Urothelium cell line (cell line): Measurements from ENCODE around the gene VPS13D.
"Not testable (repeated sequence)": the region's sequence is repeated elsewhere in the genome, so short reads cannot be mapped to it uniquely, and the experiment has no call there.

Experiments used
- DNase-seq: peaks from one replicate; pipeline ENCODE4 v3.0.0; 2011; ENCODE audit warnings: low spot score, mixed read lengths
- FAIRE-seq: peaks from 2 replicates; lab custom pipeline; 2011; peaks lifted over from hg19 to GRCh38; lab: Jason Lieb, UNC

VPS13D gene

DNA sequence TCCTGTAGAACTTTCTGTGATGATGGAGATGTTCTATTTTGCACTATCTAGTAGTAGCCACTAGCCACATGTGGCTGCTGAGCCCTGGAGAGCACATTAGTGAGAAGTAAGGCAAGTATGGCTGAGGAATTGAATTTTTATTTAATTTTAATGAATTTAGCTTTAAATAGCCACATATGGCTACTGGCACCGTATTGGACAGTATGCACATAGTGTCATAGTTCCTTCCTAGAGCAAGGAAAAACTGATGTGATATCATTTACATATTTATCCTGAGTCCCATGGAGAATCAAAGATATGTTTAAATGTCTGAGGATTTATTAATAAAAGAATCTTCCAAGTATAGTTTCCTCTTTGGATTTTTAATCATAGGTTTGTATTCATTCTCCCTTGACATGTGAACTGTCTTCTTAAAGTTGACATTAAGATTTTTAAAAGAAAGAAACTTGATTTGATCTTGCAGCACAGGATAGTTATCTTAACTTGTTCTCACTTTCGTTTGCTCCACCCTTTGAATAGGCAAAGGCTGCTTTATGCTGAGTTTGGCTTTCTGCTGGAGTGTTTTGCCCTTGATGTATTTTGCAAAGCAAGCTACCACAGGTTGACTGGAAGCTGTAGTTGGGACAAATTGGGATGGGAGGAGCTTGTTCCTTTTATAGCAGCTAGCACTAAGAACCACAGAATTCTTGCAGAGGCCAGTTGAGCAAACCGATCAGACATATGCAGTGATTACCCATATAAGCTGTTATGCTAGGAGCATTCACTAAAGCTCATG is 129.7 kb downstream of the VPS13D start:
- no peak for DNase-seq
- FAIRE-seq = no peak

DNA sequence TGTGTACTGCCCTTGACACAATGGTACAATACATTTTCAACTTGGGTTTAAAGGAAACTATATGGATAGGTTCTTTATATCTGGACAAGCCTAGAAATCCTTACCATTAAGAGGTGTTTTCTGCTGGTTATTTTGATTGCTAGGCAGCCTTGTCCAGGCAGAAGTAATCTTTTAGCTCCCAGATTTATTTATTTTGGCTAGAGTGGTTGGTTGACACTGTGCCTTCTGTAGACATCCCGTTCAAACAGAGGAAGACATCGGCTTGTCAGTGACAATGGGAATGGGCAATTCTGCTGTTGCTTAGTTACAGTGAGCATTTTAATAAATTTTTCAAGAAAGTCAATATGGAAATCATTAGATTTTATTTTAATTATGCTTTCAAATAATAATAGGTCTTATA is 138.8 kb downstream of the VPS13D start:
- DNase-seq = no peak
- FAIRE-seq = no peak

DNA sequence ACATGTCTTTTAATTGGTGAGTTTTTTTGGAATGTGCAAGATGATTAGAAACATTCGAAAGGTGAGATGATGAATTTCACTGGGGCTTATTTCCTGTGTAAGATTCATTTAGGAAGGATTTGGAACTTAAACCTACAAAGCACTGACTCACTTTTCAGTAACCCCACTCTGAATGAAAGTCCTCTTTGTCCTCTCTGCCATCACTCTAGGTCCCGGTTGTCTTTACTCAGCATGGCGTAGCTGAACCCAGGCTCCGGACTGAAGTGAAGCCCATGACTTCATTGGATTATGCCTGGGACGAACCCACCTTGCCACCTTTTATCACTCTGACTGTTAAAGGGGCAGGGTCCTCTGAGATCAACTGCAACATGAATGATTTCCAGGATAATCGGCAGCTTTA is 139.4 kb downstream of the VPS13D start:
- DNase-seq = no peak
- no peak for FAIRE-seq

DNA sequence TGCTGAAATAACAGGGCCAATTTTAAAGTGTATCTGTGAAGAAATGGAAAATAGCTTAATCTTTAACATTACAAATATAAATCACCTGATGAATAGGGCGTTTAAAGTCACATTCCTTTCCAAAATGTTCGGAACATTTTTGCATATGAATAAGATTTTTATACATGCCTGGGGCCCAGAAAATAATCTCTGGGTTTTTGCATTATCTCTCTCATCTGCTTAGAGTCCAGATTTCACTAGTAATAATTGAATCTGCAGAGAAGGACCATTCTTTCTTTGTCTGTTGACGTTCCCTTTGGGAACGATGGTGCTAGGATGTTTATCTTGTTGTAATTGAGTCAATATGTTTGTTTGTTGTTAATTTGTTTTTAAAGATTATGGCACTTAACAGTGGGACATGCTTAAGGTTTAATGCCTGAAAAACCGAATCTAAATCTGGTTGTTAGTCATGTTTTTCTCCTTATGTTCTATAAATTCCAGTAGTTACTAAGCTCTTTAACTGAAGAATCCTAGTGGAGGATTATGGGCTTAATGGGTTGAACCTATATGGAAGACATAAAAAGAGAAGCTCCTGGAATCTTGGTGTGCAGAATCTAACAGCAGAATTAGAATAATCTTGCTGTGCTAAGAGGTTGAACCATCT is 140.6 kb downstream of the VPS13D start:
- no peak for FAIRE-seq
- no peak for DNase-seq

DNA sequence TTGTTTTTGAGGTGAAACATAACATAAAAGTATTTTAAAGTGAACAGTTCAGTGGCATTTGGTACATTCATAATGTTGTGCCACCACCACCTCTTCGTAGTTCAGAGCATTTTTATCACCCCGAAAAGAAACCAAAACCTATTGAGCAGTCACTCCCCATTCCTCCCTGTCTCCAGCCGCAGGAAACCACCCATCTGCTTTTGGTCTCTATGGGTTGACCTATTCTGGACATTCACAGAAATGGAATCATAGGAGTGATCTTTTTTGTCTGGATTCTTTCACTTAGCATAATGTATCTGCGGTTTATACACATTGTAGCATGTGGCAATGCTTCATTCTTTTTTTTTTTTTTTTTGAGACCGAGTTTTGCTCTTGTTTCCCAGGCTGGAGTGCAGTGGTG is 141.2 kb downstream of the VPS13D start:
- no peak for FAIRE-seq
- no peak for DNase-seq

DNA sequence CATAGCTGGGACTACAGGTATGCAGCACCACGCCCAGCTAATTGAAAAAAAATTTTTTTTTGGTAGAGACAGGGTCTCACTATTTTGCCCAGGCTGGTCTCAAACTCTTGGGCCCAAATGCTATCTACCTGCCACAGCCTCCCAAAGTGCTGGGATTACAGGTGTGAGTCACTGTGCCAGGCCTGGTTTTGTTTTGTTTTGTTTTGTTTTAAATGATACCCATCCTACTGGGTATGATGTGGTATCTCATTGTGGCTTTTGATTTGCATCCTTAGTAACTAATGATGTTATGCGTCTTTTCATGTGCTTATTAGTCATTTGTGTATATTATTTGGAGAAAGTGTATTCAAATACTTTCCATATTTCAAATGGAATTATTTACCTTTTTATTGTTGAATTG is 142.3 kb downstream of the VPS13D start:
- FAIRE-seq (no peak), DNase-seq (no peak)

DNA sequence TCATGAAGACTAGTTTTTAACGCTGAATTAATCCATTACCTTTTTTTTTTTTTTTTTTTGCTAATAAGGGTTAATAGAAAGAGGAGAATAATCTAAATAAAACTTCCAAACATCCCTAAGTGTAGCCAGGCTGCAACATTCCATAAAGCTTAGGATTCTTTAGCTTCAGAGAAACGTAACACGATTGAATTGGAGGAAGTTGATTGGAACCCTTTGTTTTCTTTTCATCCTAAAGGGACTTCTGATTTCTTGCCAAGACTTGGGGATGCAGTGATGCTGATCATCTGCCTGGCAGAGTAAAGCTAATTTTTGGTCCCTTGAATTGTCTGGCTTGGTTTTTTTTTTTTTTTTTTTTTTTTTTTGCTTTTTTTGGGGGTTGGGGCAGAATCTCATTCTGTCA is 142.9 kb downstream of the VPS13D start:
- no peak for FAIRE-seq
- DNase-seq = no peak

DNA sequence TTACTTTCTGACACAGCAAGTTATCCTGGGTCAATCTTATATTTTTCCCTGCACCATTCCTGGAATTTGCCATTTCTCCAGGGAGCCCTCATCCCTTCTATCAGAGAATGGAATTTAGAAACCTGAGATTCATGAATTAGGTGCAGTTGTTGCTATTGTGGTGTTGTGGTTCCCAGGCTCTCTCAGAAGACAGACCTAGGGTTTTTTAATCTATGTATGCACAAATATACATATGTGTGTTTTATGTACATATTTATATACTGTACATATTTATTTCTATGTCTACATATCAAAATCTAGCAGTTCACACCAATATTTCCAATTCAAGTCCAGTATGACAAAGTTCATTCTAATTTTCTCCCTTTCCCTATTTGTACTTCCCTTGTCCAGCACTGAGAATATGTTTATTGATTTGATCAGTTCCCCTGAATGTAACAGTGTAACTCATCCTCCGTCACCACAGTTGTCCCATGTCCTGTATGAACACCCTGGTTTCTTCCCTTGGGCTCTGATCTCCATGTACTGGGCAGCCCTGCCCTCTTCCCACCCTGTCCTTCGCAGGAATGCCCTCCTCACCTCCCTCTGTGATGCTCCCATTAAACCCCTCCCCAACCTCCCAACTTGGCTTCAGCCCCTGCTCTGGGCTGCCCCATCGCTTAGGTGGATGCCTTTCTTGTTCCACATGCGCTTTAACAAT is 145.5 kb downstream of the VPS13D start:
- DNase-seq (no peak), FAIRE-seq (no peak)

DNA sequence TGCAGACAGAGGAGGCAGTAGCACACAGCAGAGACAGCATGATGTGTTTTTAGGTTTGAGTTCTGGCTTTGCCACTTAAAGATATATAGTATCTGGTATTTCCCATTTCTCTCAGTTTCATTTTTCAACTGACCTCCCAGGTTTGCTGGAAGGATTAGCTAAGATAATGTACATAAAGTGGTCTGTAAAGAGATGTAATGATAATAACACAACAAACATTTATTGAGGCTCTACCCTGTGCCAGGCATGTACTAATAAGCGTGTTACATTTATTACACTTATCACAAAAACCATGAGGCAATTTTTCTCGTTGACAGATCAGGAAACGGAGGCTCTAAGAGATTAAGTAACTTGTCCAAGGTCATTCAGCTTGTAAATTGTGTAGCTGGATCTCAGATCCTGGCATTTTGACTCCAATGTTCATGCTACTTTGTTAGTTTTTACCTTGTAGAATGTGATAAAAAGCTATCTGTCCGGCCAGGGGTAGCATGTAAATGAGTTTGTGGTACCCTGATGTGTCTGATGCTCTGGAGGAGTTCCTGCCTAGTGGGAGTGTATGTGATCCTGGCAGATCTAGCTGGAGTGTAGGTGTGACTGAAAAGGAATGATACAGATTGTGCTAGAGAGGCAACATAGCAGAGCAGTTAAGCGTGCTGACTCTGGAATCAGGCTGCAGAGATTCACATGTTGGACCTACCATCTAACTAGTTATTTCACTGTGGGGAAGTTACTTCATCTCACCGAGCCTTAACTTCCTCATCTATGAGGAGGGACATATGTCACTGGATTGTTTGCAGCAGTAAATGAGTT is 146.6 kb downstream of the VPS13D start:
- DNase-seq (no peak), FAIRE-seq (no peak)

DNA sequence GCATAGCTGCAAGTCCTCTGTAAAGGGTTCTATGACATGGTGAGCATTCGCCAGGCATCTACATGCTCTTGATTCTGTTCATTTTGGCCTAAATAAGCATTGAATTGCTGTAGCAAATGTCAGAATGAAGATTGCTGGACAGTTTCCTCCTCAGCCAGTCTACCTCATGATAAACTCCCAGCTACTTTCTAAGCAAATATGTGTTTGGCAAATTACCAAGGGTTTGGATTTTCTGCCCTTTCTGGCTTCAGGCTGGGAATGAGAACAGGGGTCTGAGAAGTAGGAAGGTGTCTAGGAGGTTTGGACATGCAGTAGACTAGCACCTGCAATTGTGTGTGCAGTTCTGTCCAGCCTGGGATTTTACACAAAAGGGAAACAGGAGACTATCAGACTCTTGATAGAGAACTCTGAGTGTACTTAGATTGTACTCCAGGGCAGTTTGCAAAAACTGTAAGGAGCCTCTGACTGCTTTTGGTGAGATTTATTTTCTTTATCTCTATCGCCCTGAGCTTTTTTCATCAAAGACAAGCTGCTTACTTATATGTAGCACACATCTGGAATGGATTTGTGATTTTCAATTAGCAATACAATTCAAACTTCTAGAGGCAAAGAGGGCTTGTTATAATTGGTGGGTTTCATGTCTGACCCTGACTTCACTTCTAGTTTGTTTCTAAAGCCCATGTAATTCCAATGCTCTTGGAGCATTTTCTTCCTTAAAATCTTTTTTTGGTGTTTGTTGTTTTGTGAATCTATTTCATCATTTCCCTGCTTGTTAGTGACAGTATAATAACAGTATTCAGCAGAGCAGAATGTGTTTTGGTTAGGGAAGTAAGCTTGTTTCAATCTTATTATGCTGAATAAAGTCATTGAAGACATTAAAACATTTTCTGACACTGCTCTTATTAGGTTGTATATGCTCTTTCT is 150.8 kb downstream of the VPS13D start:
- no peak for DNase-seq
- FAIRE-seq = no peak

DNA sequence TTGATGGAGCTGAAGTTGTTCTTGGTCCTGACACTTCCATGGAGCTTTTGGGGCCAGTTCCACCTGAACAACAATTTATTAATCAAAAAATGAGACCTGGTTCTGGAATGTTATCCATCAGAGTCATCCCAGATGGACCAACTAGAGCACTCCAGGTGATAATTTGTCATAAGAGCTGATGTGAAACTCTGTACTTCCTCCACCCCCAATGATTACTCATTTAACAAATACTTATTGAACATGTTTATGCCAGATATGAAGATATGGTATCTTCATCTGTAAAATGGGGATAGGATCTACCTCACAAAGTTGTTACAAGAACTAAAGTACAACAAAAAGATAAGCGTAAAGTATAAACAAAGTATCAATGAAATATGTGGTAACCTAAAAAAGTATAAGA is 153.2 kb downstream of the VPS13D start:
- FAIRE-seq (no peak), DNase-seq (no peak)

DNA sequence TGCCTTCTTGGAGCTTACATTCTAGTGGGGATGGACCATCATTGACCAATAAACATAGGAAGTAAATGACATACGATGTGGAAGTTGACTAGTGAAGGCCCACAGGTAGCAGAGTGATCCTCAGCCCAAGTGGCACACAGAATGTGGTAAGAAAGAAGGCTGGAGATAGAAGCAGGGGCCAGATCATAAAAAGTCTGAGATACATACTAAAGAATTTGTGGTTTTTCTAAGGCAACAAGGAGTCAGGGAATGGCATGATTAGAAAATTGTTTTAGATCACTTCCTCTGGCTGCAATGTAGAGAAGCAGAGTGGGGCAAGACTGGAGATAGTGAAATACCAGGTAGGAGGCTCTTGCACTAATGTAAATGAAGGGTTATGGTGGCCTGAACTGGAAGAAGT is 154.0 kb downstream of the VPS13D start:
- DNase-seq (no peak), FAIRE-seq (no peak)

DNA sequence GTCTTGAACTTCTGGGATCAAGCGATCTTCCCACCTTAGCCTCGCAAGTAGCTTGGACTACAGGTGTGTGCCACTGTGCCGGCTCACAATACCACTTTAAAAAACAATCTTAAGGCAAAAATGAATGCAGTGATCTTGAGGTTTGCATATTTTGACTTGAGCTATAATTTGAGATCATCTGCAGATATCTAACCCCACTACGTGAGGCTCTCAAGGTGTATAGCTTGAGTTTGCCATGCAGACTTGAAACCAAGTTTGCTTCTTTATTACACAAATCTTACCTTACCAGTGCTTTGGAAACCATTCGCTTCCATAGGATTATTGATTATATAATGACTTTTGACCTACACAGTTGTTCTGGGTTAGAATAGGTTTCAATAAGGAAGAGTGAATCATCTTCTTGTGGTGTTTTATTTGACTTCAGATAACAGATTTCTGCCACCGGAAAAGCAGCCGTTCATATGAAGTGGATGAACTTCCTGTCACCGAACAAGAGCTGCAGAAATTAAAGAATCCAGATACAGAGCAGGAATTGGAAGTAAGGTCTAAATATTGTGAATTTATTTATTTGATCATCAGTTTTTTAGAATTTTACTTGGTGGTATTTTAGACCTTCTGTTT is 155.1 kb downstream of the VPS13D start:
- DNase-seq = no peak
- no peak for FAIRE-seq

DNA sequence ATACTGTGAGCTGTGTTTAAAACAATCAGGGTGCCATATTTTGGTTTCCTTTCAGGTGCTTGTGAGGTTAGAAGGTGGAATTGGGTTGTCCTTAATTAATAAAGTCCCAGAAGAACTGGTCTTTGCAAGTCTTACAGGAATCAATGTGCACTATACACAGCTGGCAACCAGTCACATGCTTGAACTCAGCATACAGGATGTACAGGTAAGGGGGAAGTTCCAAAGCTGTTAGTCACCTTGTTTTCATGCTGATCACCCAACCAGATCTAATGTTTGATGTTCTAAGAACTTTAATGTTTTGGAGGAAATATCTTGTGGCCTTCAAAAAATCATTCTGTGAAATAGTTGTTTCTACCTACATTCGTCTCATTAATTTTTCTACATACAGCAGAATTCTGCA is 156.3 kb downstream of the VPS13D start:
- no peak for FAIRE-seq
- no peak for DNase-seq

DNA sequence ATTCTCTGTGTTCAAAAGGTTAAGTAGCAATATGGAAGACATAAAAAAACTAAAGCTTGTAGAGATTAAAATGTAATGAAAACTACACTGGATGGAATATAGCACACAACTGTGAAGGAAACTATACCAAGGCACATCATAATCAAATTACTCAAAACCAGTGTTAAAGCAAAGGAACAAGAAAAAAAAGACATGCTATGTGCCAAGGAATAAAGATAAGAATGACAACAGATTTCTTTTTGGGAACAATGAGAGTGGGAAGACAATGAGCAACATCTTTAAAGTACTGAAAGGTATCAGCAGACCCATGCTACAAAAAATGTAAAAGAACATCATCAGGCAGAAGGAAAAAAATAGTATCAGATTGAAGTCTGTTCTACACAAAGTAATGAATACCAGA is 157.8 kb downstream of the VPS13D start:
- FAIRE-seq (no peak), DNase-seq (no peak)

DNA sequence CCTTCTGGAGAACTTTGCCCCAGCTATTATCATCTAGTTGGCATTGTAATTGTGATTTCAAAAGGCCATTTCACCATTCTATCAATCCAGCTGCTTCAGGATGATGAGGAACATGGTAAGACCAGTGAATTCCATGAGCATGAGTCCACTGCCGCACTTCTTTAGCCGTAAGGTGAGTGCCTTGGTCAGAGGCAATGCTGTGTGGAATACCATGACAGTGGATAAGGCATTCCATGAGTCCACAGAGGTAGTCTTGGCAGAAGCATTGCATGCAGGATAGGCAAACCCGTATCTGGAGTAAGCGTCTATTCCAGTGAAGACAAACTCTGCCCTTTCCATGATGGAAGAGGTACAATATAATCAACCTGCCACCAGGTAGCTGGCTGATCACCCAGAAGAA is 160.5 kb downstream of the VPS13D start:
- not testable (repeated sequence) for DNase-seq, FAIRE-seq

DNA sequence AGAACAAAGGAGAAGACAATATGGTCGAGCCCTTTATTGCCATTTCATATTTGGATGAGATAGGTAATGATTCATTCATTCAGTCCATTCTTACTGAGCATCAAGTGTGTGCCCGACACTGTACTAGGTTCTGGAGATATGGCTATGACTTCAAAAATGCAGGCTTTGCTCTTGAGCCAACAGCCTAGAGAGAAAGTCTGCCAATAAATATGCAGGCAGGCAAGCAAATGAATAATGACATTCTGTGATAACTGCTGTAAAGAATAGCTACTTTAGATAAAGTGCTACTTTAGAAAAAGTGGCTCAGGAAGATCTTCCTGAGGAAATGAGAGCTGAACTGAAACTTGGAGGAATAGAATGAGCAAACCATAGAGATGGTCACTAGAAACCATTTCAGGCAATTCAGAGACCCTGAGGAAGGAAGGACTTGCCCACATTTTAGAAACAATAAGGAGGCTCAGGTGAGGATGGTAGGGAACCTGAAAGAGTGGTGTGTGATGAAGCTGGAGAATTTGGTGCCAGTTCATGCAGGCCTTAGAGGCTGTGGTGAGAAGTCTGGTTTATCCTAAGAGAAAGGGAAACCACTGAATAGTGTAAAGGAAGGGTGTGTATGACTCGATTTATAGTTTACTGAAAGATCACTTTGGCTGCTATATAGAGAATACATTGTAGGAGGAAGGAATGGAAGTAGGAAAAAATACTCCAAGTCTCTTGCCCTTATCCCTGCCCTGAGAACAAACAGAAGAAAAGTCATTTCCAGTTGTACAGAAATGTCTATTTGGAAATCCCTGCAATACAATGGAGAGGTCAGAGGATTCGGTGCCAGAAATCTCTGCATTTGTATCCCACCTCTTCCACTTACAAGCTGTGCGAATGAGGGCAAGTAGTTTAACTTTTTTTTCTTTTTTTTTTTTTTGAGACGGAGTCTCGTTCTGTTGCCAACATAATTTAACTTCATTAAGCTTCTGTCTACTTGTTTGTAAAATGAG is 167.9 kb downstream of the VPS13D start:
- DNase-seq (no peak), FAIRE-seq (no peak)

DNA sequence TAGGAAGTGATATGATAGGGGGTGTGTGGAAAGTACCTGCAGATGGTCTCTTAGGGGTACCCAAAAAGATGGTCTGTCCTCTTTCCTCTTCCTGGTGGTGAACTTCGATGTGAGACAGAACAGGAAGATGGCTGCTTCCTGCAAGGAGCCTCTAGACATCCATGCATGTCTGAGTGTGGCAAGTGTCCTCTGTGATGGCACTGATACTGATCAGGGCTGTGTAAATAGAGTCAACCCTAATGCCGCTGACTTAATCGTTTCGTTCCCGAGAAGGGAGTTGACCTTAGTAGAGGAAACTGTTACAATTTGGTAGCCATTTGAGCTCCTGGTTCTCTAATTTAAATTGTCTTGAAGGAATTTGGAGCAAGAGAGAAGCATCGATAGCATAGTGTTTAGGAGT is 168.6 kb downstream of the VPS13D start:
- DNase-seq (no peak), FAIRE-seq (no peak)
